Gastroesophageal sphincter (tissue), 4 donors: Measurements from ENCODE around the gene CRYBG1. TPM values are rescaled to one million over a fixed set of nuclear protein-coding genes. Genes with fewer than 3 reads are reported as not detected.

ENCODE experiments used
- ATAC-seq: fragments of 150-250 bp; one replicate; pipeline ENCODE4 v1.9.1; 2016; ENCODE audit warnings: mild to moderate bottlenecking, moderate library complexity
- H3K27ac ChIP-seq, 4 donors: fragments of 200-600 bp; sonication (generic) in 3 of 4; 1 replicate in 3 of 4; 2 replicates in 1 of 4; pipeline ENCODE4 v1.5.1; 2016 to 2019
- H3K27me3 ChIP-seq: fragments of 200-600 bp; sonication (generic); one replicate; pipeline ENCODE4 v1.5.1; 2019
- H3K36me3 ChIP-seq, 2 donors: fragments of 200-600 bp; sonication (generic); one replicate each; pipeline ENCODE4 v1.5.1; 2019; ENCODE audit warnings: control low read depth in 1 of 2
- H3K4me1 ChIP-seq, 3 donors: fragments of 200-600 bp; sonication (generic); 1 replicate in 2 of 3; 2 replicates in 1 of 3; pipeline ENCODE4 v1.5.1; 2016 to 2019; ENCODE audit warnings: control low read depth in 2 of 3
- H3K4me3 ChIP-seq, 2 donors: fragments of 200-600 bp; sonication (generic); one replicate each; pipeline ENCODE4 v1.5.1; 2019; ENCODE audit warnings: mild to moderate bottlenecking in 1 of 2, moderate library complexity in 1 of 2
- H3K9me3 ChIP-seq, 3 donors: fragments of 200-600 bp; sonication (generic); one replicate each; pipeline ENCODE4 v1.5.1; 2017 to 2019; ENCODE audit warnings: control low read depth in 2 of 3
- EP300 ChIP-seq: sonication (generic); formaldehyde crosslinking; IDR thresholded peaks from one replicate; pipeline ENCODE4 v1.6.1; 2017; ENCODE audit warnings: antibody characterized with exemption, mild to moderate bottlenecking
- POLR2A ChIP-seq, 2 donors: fragments of 450-650 bp; IDR thresholded peaks; one replicate each; pipeline ENCODE4 v1.6.1; 2017; ENCODE audit warnings: antibody characterized with exemption in 2 of 2, mild to moderate bottlenecking in 2 of 2, moderate library complexity in 1 of 2
- POLR2AphosphoS5 ChIP-seq: sonication (generic); formaldehyde crosslinking; IDR thresholded peaks from one replicate; pipeline ENCODE4 v1.6.1; 2017; ENCODE audit warnings: antibody characterized with exemption
- WGBS, 2 donors: methylation state at CpG; one replicate each; pipeline ENCODE4 v1.1.5; 2018; ENCODE audit warnings: low coverage in 1 of 2; 5-methylcytosine and 5-hydroxymethylcytosine counted together
- total RNA-seq, 4 donors: library from RNA; depleted of rRNA; stranded (reverse); fragments of >200 nt; gene quantifications; one replicate each; pipeline ENCODE4 v1.1.0, GENCODE V29; 2016
- TF ChIP-seq, protein P1 (sequence below), 4 experiments: fragments of 200-600 bp in 2 of 4; fragments of 450-650 bp in 2 of 4; sonication (generic) in 1 of 4; IDR thresholded peaks; one replicate each; pipeline ENCODE4 v1.5.1; 2017 to 2019; ENCODE audit warnings: antibody characterized with exemption in 4 of 4, mild to moderate bottlenecking in 2 of 4, moderate library complexity in 2 of 4

The CRYBG1 gene
- total RNA-seq, 4 donors from 2014 or later: 3.1 to 10.8 (median 4.1) TPM

DNA sequence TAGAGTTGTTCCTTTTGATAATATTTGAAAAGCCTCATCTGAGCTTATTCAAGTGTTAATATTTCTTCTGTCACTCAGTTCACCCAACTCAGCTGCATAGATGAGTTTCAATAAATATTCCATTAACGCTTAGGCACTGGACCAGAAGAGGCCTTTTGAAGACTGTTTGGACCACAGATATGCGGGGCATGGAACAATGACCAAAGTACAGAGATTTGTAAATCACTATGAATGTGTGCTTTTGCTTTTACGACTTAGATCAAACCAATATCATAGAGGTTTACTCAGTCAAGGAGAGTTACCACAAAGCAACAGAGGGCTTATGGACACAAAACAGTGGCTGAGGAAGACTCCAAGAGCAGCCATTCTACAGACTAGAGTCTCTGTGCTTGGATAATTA is 168.9 kb downstream of the CRYBG1 start:
- H3K27me3 ChIP-seq: no peaks in the 10 kb centered on the region
- 74 to 85% methylated on average over 3 of the region's 3 CpGs for WGBS, 2 donors

DNA sequence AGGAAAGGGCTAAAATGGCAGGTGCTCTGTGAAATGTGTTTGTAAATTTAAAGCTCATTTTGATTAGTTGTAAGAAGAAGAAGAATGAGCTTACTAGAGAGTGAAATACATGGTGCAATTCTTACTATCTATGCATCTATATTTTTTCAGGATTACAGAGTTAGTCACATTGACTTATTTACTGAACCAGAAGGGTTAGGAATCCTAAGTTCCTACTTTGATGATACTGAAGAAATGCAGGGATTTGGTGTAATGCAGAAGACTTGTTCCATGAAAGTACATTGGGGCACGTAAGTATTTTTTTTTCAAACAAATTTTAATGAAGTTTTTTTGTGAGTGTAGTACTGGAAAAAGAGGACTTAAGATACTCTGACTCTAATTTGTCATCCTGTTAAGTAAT is 169.5 kb downstream of the CRYBG1 start:
- no peak for ATAC-seq

More for the DNA sequence above, 168.9 kb downstream of the CRYBG1 start:
- Histone ChIP-seq H3K4me3 (no peak overlapping the region), H3K9me3 (no peaks in the 10 kb centered on the region), H3K36me3 (peaks cover 0 to 5% of the 10 kb centered on the region in 2 donors), H3K27ac (no peak overlapping the region), H3K4me1 (no peaks in the 10 kb centered on the region)
- no peak for TF ChIP-seq POLR2A (IDR thresholded peaks at IDR 0.05)
- TF ChIP-seq, protein P1, sequence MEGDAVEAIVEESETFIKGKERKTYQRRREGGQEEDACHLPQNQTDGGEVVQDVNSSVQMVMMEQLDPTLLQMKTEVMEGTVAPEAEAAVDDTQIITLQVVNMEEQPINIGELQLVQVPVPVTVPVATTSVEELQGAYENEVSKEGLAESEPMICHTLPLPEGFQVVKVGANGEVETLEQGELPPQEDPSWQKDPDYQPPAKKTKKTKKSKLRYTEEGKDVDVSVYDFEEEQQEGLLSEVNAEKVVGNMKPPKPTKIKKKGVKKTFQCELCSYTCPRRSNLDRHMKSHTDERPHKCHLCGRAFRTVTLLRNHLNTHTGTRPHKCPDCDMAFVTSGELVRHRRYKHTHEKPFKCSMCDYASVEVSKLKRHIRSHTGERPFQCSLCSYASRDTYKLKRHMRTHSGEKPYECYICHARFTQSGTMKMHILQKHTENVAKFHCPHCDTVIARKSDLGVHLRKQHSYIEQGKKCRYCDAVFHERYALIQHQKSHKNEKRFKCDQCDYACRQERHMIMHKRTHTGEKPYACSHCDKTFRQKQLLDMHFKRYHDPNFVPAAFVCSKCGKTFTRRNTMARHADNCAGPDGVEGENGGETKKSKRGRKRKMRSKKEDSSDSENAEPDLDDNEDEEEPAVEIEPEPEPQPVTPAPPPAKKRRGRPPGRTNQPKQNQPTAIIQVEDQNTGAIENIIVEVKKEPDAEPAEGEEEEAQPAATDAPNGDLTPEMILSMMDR (IDR thresholded peaks at IDR 0.05): no peak
- no peak for TF ChIP-seq POLR2AphosphoS5
- TF ChIP-seq EP300: no peak
- no peak for ATAC-seq

DNA sequence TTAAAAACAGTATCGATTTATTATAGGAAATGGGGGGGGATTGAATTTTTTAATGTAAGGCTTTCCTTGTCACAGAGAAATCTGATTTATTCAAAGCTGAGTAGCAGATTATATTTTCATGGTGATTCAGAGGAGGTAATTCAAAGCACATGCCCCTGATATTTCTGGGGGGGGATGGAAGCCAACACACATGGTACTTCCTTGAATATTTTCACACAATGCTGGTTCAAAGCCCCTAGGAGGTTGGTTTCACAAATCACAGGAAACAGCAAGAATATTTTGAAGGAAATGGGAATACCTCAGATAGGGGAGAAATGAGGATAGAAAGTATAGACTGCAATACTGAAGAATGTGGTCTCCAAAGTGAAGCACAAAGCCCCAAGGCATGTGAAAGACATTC is 170.0 kb downstream of the CRYBG1 start:
- no peaks in the 10 kb centered on the region for H3K4me1 ChIP-seq
- TF ChIP-seq EP300: no peak
- TF ChIP-seq, protein P1 (IDR thresholded peaks at IDR 0.05): no peak
- no peak overlapping the region for H3K4me3 ChIP-seq
- H3K27ac ChIP-seq: no peak overlapping the region
- peaks cover 0 to 5% of the 10 kb centered on the region in 2 donors for H3K36me3 ChIP-seq
- no peak for ATAC-seq
- H3K27me3 ChIP-seq: no peaks in the 10 kb centered on the region
- 74 to 90% methylated on average over 1 of the region's 1 CpG for WGBS, 2 donors
- no peaks in the 10 kb centered on the region for H3K9me3 ChIP-seq

More for the DNA sequence above, 169.5 kb downstream of the CRYBG1 start:
- H3K9me3 ChIP-seq: no peaks in the 10 kb centered on the region
- H3K4me3 ChIP-seq: no peak overlapping the region
- TF ChIP-seq POLR2A (IDR thresholded peaks at IDR 0.05) (no peak), EP300 (no peak), POLR2AphosphoS5 (no peak)
- TF ChIP-seq, protein P1 (IDR thresholded peaks at IDR 0.05): no peak
- no peak overlapping the region for H3K27ac ChIP-seq
- peaks cover 0 to 5% of the 10 kb centered on the region in 2 donors for H3K36me3 ChIP-seq
- 67 to 78% methylated on average over 1 of the region's 1 CpG for whole genome bisulfite sequencing, 2 donors
- H3K4me1 ChIP-seq: no peaks in the 10 kb centered on the region
- H3K27me3 ChIP-seq: no peaks in the 10 kb centered on the region

DNA sequence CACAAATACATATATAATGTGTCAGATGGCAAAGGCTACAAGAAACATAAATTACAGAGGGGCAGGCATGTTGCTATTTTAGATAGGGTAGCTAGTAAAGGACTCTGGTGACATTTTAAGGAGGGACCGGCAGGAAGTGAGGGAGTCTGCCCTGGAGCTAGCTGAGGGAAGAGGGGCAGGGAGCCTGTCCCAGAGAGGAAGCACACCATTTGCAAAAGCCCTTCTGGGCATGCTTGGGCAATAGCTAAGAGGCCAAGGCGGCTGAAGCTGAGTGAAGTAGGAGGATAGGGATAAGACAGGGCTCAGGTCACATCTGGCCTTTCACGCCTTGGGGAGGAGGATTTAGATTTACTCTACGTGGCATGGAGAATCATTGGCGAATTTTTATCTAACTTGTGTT is 172.5 kb downstream of the CRYBG1 start:
- Histone ChIP-seq H3K4me1 (no peaks in the 10 kb centered on the region), H3K9me3 (no peaks in the 10 kb centered on the region), H3K27me3 (no peaks in the 10 kb centered on the region), H3K27ac (no peak overlapping the region), H3K36me3 (peaks cover 0 to 5% of the 10 kb centered on the region in 2 donors), H3K4me3 (no peak overlapping the region)
- 36 to 53% methylated on average over 2 to 5 of the region's 5 CpGs for WGBS, 2 donors
- no peak for TF ChIP-seq EP300
- no peak for TF ChIP-seq POLR2AphosphoS5
- TF ChIP-seq, protein P1 (IDR thresholded peaks at IDR 0.05): no peak
- TF ChIP-seq POLR2A (IDR thresholded peaks at IDR 0.05): no peak
- no peak for ATAC-seq

DNA sequence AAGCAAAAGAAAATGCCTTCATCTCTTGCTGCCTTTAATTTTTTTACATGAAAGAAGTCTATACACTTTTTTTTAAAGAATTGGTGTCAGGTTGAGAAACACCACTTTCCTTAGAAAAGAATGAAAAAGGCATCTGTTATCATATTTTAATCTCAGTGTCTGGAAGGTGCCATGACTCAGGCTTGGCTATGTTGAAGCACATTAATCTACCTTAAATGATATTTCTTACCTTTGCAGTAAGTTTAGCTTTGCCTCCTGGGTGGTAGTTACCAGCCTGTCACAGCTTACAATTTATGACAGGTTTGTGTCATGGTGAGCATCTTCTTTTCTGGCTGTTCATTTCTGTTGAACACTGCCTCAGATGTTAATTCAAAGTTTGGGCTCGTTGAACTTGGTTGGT is 173.5 kb downstream of the CRYBG1 start:
- Histone ChIP-seq H3K9me3 (no peaks in the 10 kb centered on the region), H3K4me3 (no peak overlapping the region), H3K36me3 (peaks cover 0 to 5% of the 10 kb centered on the region in 2 donors), H3K4me1 (no peaks in the 10 kb centered on the region), H3K27ac (no peak overlapping the region), H3K27me3 (no peaks in the 10 kb centered on the region)
- WGBS, 2 donors: 25% methylated on average over 1 of the region's 1 CpG; no CpG with 5 or more reads in 1 of the 2 donors
- ATAC-seq: no peak
- TF ChIP-seq EP300: no peak
- no peak for TF ChIP-seq POLR2AphosphoS5
- no peak for TF ChIP-seq POLR2A (IDR thresholded peaks at IDR 0.05)
- TF ChIP-seq, protein P1 (IDR thresholded peaks at IDR 0.05): no peak
